Left colon (tissue), 2 donors: Measurements from ENCODE around the gene UTP3. TPM values are rescaled to one million over a fixed set of nuclear protein-coding genes. Genes with fewer than 3 reads are reported as not detected.
A peak's percentile ranks its signal among the peaks of the same experiment; 100 is the strongest.
"Not testable (repeated sequence)": the region's sequence is repeated elsewhere in the genome, so short reads cannot be mapped to it uniquely, and the experiment has no call there.

ENCODE experiments used
- ATAC-seq: fragments of 200-7000 bp; cut with Tn5 transposase; one replicate; pipeline ENCODE4 v1.9.1; 2020; ENCODE audit warnings: mild to moderate bottlenecking, moderate library complexity
- DNase-seq, 2 donors: peaks; one replicate each; pipeline ENCODE4 v3.0.0-alpha.2; 2020
- intact Hi-C, 2 donors: fragments of 100-400 bp; cut with DNase I in 1 of 2; cut with micrococcal nuclease in 1 of 2; formaldehyde crosslinking; loops; one replicate each; pipeline versions ENCODE4 v1.11.2 to v1.14.0; 2022; cut with DNase I, micrococcal nuclease
- total RNA-seq, 2 donors: library from RNA; stranded (reverse); fragmentation: NEBNext Ultra II Directional; extraction: Animal tissue kit (Norgen Biotek cat#: 25700); gene quantifications; one replicate each; pipeline ENCODE4 v1.2.1, GENCODE V29; 2021
- donor health status: DM: no; HTN: no; CAD: no.
- donor health status: DM: yes; HTN: yes; CAD: no.

The UTP3 gene
- total RNA-seq, 2 donors from 2014 or later = 18.4 to 19.7 TPM

- intact Hi-C loops = no loop called here
Observed at GRCh38 chr4:70680934-70681333, 7.4 kb upstream of the UTP3 start.

DNA sequence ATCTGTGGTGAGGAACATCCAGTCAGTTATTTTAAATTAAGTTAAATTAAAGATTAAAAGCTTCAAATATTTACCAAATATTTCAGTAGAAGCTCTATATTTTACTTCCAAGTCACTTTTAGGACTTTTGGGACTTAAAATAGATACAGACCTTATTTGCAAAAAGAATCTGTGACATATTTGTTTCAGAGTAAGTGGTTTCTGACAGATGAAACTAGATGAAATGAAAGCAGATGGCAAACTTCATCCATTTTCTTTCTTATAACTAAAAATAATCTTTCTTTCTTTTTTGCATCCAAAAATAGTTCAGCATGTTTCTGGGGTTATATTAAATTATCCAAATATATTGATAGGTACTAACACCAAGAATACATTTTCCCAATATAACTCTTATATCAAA lies 6.6 kb upstream of the UTP3 start:
- no peak for ATAC-seq
- intact Hi-C loops = no loop called here
- no peak for DNase-seq

More at GRCh38 chr4:70680934-70681333, 7.4 kb upstream of the UTP3 start:
- ATAC-seq (no peak), DNase-seq (no peak)

DNA sequence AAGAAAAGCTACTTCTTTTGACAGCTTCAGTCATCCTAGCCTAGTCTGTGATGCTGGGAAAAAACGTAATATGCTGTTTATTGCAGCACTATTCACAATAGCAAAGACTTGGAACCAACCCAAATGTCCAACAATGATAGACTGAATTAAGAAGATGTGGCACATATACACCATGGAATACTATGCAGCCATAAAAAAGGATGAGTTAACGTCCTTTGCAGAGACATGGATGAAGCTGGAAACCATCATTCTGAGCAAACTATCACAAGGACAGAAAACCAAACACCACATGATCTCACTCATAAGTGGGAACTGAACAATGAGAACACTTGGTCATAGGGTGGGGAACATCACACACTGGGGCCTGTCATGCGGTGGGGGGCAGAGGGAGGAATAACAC lies 6.2 kb upstream of the UTP3 start:
- intact Hi-C loops, DNase-seq, ATAC-seq: not testable (repeated sequence)

- peak; percentile 3 for ATAC-seq
- intact Hi-C loops = no loop called here
Observed at GRCh38 chr4:70687392-70687791, 940 bp upstream of the UTP3 start.

DNA sequence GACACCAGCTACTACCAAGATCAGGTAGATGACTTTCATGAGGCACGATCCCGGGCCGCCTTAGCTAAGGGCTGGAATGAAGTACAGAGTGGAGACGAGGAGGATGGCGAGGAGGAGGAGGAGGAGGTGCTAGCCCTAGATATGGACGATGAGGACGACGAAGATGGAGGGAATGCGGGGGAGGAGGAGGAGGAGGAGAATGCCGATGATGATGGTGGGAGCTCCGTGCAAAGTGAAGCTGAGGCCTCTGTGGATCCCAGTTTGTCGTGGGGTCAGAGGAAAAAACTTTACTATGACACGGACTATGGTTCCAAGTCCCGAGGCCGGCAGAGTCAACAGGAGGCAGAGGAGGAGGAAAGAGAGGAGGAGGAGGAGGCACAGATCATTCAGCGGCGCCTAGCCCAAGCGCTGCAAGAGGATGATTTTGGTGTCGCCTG lies 481 bp downstream of the UTP3 start:
- intact Hi-C loops = no loop called here
- DNase-seq = peak; percentile 29 to 36

More at GRCh38 chr4:70687392-70687791, 940 bp upstream of the UTP3 start:
- peak; percentile 38 to 43 for DNase-seq

DNA sequence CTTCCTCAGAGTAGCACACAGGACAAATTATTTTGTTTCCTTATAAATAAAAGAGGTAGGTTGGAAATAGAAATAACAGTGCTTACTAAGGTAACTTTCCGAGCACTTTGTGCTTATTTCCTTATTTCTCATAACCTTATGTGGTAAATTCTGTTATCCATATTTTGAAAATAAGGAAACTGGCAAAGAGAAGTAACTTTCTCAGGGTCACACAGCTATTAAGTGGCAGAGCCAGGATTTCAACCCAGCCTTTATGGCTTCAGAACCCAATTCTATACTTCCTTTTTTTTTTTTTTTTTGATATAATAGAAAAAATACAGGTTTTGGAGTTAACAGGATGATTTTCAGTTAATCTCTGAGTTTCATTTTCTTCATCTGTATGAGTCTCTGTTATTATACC lies 3.3 kb downstream of the UTP3 start:
- ATAC-seq (no peak), DNase-seq (no peak)
- intact Hi-C loops = no loop called here

More for the DNA sequence above, 481 bp downstream of the UTP3 start:
- peak; percentile 24 for ATAC-seq

DNA sequence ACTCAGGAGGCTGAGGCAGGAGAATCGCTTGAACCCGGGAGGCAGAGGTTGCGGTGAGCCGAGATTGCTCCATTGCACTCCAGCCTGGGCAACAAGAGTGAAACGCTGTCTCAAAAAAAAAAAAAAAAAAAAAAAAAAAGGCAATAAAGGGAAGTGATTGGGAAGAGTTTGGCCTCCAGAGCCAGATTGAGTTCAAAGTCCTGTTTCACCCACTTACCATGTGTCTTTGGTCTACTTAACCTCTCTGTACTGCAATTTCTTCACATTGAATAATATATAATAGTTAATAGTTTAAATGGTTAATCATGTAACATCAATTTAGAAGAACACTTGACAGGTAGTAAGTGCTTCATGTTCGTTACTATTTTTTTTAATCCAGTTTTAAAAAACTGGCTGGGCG lies 6.3 kb downstream of the UTP3 start:
- intact Hi-C loops, DNase-seq: not testable (repeated sequence)
- ATAC-seq = peak; percentile 78

DNA sequence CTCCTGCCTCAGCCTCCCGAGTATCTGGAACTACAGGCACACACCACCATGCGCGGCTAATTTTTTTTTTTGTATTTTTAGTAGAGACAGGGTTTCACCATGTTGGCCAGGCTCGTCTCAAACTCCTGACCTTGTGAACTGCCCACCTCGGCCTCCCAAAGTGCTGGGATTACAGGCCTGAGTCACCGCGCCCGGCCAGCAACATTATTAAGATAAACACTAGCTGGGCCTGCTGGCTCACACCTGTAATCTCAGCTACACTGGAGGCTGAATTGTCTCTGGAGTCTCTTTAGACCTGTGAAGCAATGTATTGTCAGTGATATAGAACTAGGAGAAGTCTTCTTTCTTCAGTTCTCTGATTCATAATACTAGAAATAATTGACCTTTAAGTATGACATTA lies 10.1 kb downstream of the UTP3 start:
- ATAC-seq, intact Hi-C loops, DNase-seq: not testable (repeated sequence)

- DNase-seq (no peak), ATAC-seq (no peak)
- intact Hi-C loops = loop anchor here in 1 of 2 donors (10.0 kb wide), 1 partner anchor 134 kb away; the partner anchor contains the start of gene GRSF1
Observed at GRCh38 chr4:70700712-70701111, 12.4 kb downstream of the UTP3 start.

- intact Hi-C loops = loop anchor here in 1 of 2 donors (10.0 kb wide), 1 partner anchor 134 kb away; the partner anchor contains the start of gene GRSF1
- no peak for ATAC-seq
- no peak for DNase-seq
Observed at GRCh38 chr4:70701271-70701670, 12.9 kb downstream of the UTP3 start.

DNA sequence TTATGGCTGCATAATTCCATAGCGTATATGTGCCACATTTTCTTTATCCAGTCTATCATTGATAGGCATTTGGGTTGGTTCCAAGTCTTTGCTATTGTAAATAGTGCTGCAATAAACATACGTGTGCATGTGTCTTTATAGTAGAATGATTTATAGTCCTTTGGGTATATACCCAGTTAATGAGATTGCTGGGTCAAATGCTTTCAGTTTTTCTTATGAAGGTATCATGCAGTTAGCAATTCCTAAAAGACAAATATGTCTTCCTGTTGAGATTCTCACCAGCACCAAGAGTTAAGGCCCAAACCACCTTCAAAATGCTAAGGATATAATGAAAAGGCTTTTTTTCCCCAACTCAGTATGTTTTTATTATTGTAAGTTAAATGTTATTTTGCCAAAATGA lies 14.3 kb downstream of the UTP3 start:
- DNase-seq, ATAC-seq: not testable (repeated sequence)
- intact Hi-C loops = loop anchor here in 1 of 2 donors (10.0 kb wide), 1 partner anchor 132 kb away; the partner anchor contains the start of gene GRSF1

DNA sequence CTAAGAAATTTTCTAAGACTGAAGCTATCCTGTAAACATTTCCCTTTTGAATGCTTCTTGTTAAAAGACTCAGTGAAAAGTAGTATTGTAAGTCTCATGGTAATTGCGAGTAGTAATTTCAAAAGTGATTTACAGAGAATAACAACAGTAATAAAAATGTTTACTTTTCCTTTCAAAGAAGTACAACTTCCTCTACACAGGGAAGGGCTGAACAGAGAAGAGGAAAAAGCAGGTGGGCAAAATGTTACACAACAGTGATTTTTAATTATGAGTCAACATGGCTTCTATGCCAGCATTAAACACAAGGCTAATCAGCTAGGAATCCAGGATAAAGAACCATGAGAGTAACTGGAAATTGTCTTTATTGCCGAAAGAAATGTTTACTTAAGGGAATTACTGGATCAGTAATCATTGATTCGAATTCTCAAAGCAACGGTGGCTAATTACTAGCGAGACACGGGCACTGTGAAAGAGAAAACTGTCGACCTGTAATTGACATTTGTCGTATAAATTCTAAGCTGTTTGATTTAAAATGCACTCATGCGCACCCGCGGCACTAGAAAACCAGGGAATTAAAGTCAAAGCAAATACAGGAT lies 15.4 kb downstream of the UTP3 start:
- DNase-seq = peak in 1 of 2 donors; percentile 38
- intact Hi-C loops = loop anchor here in 1 of 2 donors (10.0 kb wide), 1 partner anchor 131 kb away; the partner anchor contains the start of gene GRSF1
- ATAC-seq = no peak

GRCh38 chr4:70704215-70704930 lies 16.0 kb downstream of the UTP3 start:
- DNase-seq (peak; percentile 86 to 88), ATAC-seq (peak; percentile 83)
- intact Hi-C loops = loop anchor here in 1 of 2 donors (10.0 kb wide), 1 partner anchor 130 kb away; the partner anchor contains the start of gene GRSF1

DNA sequence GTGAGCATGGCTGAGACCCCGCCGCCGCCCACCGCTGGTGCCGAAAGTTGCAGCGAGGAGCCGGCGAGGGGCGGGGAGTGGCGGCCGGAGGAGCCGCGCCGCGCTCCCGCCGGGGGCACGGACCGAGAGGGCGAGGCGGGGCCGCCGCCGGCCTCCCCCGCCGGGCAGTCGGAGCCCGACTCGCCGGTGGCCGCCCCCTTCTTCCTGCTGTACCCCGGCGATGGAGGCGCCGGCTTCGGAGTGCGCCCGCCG lies 16.5 kb downstream of the UTP3 start:
- DNase-seq (no peak), ATAC-seq (peak; percentile 45)
- intact Hi-C loops = loop anchor here in 1 of 2 donors (10.0 kb wide), 1 partner anchor 130 kb away; the partner anchor contains the start of gene GRSF1

DNA sequence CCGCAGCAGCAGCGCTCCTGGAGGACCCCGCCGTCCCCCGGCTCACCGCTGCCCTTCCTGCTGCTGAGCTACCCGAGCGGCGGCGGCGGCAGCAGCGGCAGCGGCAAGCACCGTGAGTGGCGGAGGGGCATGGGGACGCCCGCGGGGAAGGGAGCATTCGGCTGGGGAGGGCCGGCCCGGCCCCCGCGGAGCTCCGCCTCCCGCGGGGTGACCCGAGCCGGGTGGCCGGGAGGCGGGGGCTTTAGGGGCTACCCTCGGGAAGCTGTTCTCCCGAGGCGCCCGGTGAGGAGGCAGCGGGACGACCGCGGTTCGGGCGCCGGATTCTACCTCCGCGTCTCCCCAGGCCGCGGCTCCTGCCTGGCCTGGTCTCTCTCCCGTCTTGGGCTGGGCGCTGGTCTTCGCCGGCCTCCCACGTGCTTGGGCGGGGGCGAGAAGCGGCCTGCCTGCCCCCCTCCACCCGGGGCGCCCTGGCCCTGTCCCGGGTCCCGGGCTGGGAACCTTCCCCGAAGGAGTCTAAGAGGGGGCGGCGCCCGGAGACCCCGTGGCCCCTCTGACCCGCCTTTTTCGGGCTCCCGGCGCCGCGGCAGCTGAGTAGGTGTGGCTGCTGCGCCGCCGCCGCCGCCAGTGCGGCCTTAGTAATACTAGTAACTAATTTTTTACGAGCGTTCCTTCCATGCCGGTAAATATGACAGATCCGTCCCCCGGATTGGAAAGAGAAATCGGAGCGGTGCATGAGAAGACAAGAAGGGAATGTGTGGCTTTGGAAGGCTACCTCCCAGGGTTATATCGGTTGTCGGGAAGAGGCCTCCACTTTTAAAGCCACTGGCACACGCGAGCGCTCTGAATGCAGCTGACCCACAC lies 17.1 kb downstream of the UTP3 start:
- peak; percentile 72 to 81 for DNase-seq
- intact Hi-C loops = loop anchor here in 1 of 2 donors (10.0 kb wide), 1 partner anchor 129 kb away; the partner anchor contains the start of gene GRSF1
- peak; percentile 70 for ATAC-seq

- intact Hi-C loops = loop anchor here in 1 of 2 donors (10.0 kb wide), 1 partner anchor 129 kb away; the partner anchor contains the start of gene GRSF1
- ATAC-seq (no peak), DNase-seq (no peak)
Observed at GRCh38 chr4:70706044-70706461, 17.7 kb downstream of the UTP3 start.

GRCh38 chr4:70706516-70706915 lies 18.2 kb downstream of the UTP3 start:
- intact Hi-C loops = loop anchor here in 1 of 2 donors (10.0 kb wide), 1 partner anchor 128 kb away; the partner anchor contains the start of gene GRSF1
- DNase-seq (no peak), ATAC-seq (no peak)

- intact Hi-C loops = loop anchor here in 1 of 2 donors (10.0 kb wide), 1 partner anchor 125 kb away; the partner anchor contains the start of gene GRSF1
- ATAC-seq (no peak), DNase-seq (no peak)
Observed at GRCh38 chr4:70709611-70710205, 21.4 kb downstream of the UTP3 start.
